PC-3 (cell line): ENCODE data around the gene ATP1A2. TPM values are rescaled to one million over a fixed set of nuclear protein-coding genes. Genes with fewer than 3 reads are reported as not detected.

Experiments used
- ATAC-seq: fragments of 200-7000 bp; cut with Tn5 transposase; 2 replicates; pipeline ENCODE4 v1.9.1; 2020; ENCODE audit warnings: mild to moderate bottlenecking, moderate library complexity
- BruUV-seq: library from RNA; stranded (reverse); fragments of 400-500 nt; replicated peaks from 2 replicates; lab custom pipeline; 2021; lab: Mats Ljungman, UMichigan
- CTCF ChIA-PET: fragments of 300-600 bp; sonication (Branson Sonifier 250); formaldehyde crosslinking; loops from one replicate; lab custom pipeline; 2022; ENCODE audit warnings: antibody characterized with exemption; lab: Charles Lee
- POLR2A ChIA-PET: fragments of 300-600 bp; sonication (Branson Sonifier 250); formaldehyde crosslinking; loops from one replicate; lab custom pipeline; 2022; ENCODE audit warnings: antibody characterized with exemption; ENCODE audit not compliant: unreplicated experiment; lab: Charles Lee
- DNase-seq: peaks from one replicate; pipeline ENCODE4 v3.0.0-alpha.2; 2015
- H2AFZ ChIP-seq: fragments of 300-600 bp; sonication (generic); 2 replicates; pipeline ENCODE4 v1.6.0; 2016; ENCODE audit warnings: antibody characterized with exemption, low read length
- H3F3A ChIP-seq: fragments of 300-600 bp; sonication (generic); one replicate; pipeline ENCODE4 v1.6.0; 2017; ENCODE audit warnings: antibody characterized with exemption, low read length, control low read depth, mild to moderate bottlenecking; ENCODE audit not compliant: unreplicated experiment
- H3K27ac ChIP-seq: fragments of 300-600 bp; sonication (generic); 2 replicates; pipeline ENCODE4 v1.5.1; 2016; ENCODE audit warnings: mild to moderate bottlenecking, low read length
- H3K27me3 ChIP-seq: fragments of 300-600 bp; sonication (generic); 2 replicates; pipeline ENCODE4 v1.6.1; 2016; ENCODE audit warnings: low read length, mixed read lengths
- H3K36me3 ChIP-seq: fragments of 300-600 bp; sonication (generic); 2 replicates; pipeline ENCODE4 v1.6.1; 2016; ENCODE audit warnings: low read depth, mixed run types, low read length, mixed read lengths
- H3K4me1 ChIP-seq: fragments of 300-600 bp; sonication (generic); 2 replicates; pipeline ENCODE4 v1.5.1; 2016; ENCODE audit warnings: low read length; ENCODE audit not compliant: insufficient read depth
- H3K4me2 ChIP-seq: fragments of 300-600 bp; sonication (generic); 2 replicates; pipeline ENCODE4 v1.6.0; 2016; ENCODE audit warnings: low read length
- H3K4me3 ChIP-seq: fragments of 300-600 bp; sonication (generic); 2 replicates; pipeline ENCODE4 v1.5.1; 2016; ENCODE audit warnings: mild to moderate bottlenecking, low read length, mixed read lengths
- H3K79me2 ChIP-seq: fragments of 300-600 bp; sonication (generic); 2 replicates; pipeline ENCODE4 v1.6.1; 2017; ENCODE audit warnings: low read length, mixed read lengths
- H3K9ac ChIP-seq: fragments of 300-600 bp; sonication (generic); 2 replicates; pipeline ENCODE4 v1.6.0; 2016; ENCODE audit warnings: mild to moderate bottlenecking, low read length
- H3K9me2 ChIP-seq: fragments of 300-600 bp; sonication (generic); replicated peaks from 2 replicates; pipeline ENCODE4 v1.6.1; 2016; ENCODE audit warnings: mixed run types, low read length, mixed read lengths
- H3K9me3 ChIP-seq: fragments of 300-600 bp; sonication (generic); 2 replicates; pipeline ENCODE4 v1.6.1; 2016; ENCODE audit warnings: low read length, mixed read lengths
- H4K20me1 ChIP-seq: fragments of 300-600 bp; sonication (generic); 2 replicates; pipeline ENCODE4 v1.6.1; 2016; ENCODE audit warnings: low read length, mixed read lengths
- EZH2 ChIP-seq: fragments of 300-600 bp; sonication (generic); IDR thresholded peaks from one replicate; pipeline ENCODE4 v1.6.1; 2017; ENCODE audit warnings: antibody characterized with exemption, mild to moderate bottlenecking, low read length; ENCODE audit not compliant: unreplicated experiment
- EZH2phosphoT487 ChIP-seq: fragments of 300-600 bp; sonication (generic); IDR thresholded peaks from 2 replicates; pipeline ENCODE4 v1.6.1; 2018; ENCODE audit warnings: mild to moderate bottlenecking, antibody characterized with exemption, low read length, borderline replicate concordance
- intact Hi-C: fragments of 100-400 bp; cut with micrococcal nuclease; formaldehyde crosslinking; loops from 2 replicates; pipeline ENCODE4 v1.9.0; 2023
- total RNA-seq: library from RNA; depleted of rRNA; stranded (reverse); fragments of >200 nt; gene quantifications from 2 replicates; pipeline ENCODE4 v1.2.3, GENCODE V29; 2014
- TF ChIP-seq, protein P1 (sequence below): fragments of 300-600 bp; sonication (generic); conservative IDR thresholded peaks from 2 replicates; pipeline ENCODE4 v1.5.1; 2017; ENCODE audit warnings: antibody characterized with exemption, low read depth, mild to moderate bottlenecking, low read length

ATP1A2 gene
- total RNA-seq, 1 experiment from 2014 or later = not detected

DNA sequence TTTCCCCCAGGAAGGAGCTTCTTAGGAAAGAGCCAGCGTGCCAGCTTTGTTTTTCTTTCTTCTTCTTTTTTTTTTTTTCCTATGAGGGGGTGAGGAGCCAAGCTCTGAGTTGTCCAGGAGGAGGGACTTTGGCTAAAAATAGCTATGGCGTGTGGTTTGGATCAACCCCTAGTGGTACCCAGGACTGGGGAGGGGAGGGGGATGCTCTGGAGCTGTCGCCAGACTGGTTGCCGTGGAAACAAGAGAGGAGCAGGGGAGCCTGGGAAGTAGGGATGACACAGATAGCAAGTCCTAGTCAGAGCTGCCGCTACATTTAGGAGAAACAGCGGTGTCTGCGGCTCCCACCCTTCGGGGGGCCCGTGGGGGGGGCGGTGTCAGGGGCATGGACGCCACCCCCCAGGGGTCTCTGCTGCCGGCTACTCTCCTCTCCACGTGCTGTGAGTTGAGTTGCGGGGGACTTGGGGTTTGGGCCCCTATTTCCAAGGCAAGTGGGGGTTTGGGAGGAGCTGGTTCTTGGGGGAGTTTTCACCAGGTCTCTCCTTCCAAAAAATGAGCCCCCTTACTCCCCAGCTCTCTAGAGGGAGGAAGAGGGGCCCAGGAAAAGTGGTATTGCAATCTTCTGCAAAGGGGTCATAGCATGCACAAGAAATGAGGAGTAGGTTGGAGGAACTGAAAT lies 34.2 kb upstream of the ATP1A2 start, which contains the start of gene KCNJ9:
Gene KCNJ9, plus strand, starts transcription at position 278 of the 676 bp plus-strand sequence. CDS start 2,493 bp downstream, outside the sequence.
- peaks cover 9% of the 10 kb centered on the region for H3K4me1 ChIP-seq
- DNase-seq (no peak), ATAC-seq (no peak)
- no peaks in the 10 kb centered on the region for H4K20me1 ChIP-seq
- H3K27me3 ChIP-seq = peaks cover 30% of the 10 kb centered on the region
- no peak within 1 kb of the TSS for H3K9ac ChIP-seq
- no peaks in the 10 kb centered on the region for H3F3A ChIP-seq
- H3K9me3 ChIP-seq = no peaks in the 10 kb centered on the region
- no peak within 1 kb of the TSS for H2AFZ ChIP-seq
- intact Hi-C loops = loop anchor here (5.0 kb wide), 2 partner anchors 144 to 949 kb away; no protein-coding TSS in a partner anchor
- H3K9me2 ChIP-seq = no peaks in the 10 kb centered on the region
- H3K4me3 ChIP-seq = no peak within 1 kb of the TSS
- ChIA-PET CTCF (no interaction called here), POLR2A (no interaction called here)
- BruUV-seq = no TSS peak
- no peaks in the 10 kb centered on the region for H3K79me2 ChIP-seq
- no peaks in the 10 kb centered on the region for H3K36me3 ChIP-seq
- no peak within 1 kb of the TSS for H3K27ac ChIP-seq
- TF ChIP-seq EZH2phosphoT487 (no peak), EZH2 (no peak)
- TF ChIP-seq, protein P1, sequence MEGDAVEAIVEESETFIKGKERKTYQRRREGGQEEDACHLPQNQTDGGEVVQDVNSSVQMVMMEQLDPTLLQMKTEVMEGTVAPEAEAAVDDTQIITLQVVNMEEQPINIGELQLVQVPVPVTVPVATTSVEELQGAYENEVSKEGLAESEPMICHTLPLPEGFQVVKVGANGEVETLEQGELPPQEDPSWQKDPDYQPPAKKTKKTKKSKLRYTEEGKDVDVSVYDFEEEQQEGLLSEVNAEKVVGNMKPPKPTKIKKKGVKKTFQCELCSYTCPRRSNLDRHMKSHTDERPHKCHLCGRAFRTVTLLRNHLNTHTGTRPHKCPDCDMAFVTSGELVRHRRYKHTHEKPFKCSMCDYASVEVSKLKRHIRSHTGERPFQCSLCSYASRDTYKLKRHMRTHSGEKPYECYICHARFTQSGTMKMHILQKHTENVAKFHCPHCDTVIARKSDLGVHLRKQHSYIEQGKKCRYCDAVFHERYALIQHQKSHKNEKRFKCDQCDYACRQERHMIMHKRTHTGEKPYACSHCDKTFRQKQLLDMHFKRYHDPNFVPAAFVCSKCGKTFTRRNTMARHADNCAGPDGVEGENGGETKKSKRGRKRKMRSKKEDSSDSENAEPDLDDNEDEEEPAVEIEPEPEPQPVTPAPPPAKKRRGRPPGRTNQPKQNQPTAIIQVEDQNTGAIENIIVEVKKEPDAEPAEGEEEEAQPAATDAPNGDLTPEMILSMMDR = no peak
- H3K4me2 ChIP-seq = no peak within 1 kb of the TSS

DNA sequence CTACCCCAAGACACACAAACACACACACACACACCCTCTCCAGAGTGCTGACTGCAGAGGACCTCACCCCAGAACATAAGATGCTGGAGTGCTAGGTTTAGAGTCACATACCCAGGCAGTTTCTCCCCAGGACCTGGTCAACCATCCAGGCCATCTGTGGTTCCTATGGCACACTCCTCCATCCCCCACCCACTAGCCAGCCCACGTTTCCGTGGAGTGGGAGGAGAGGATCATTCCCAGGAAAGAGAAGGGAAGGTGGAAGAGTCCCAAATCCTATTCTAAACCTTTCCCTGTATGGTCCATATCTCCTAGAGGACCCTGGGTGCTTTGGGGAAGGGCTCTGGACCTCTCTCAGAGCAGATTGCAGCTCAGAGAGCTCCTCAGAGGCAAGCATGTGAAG lies 33.1 kb upstream of the ATP1A2 start:
- H3K27me3 ChIP-seq = peaks cover 29% of the 10 kb centered on the region

More for the DNA sequence above, 33.1 kb upstream of the ATP1A2 start:
- H3F3A ChIP-seq = no peaks in the 10 kb centered on the region
- ChIA-PET CTCF (no interaction called here), POLR2A (no interaction called here)
- H4K20me1 ChIP-seq = no peaks in the 10 kb centered on the region
- ATAC-seq (no peak), DNase-seq (no peak)
- no peak overlapping the region for H2AFZ ChIP-seq
- no peak overlapping the region for H3K4me2 ChIP-seq
- no peak for TF ChIP-seq EZH2phosphoT487
- TF ChIP-seq, protein P1 = no peak
- TF ChIP-seq EZH2 = no peak
- H3K79me2 ChIP-seq = no peaks in the 10 kb centered on the region
- no peaks in the 10 kb centered on the region for H3K36me3 ChIP-seq
- H3K9me3 ChIP-seq = no peaks in the 10 kb centered on the region
- no peak overlapping the region for H3K27ac ChIP-seq
- no TSS peak for BruUV-seq
- intact Hi-C loops = loop anchor here (5.0 kb wide), 2 partner anchors 145 to 950 kb away; no protein-coding TSS in a partner anchor
- no peaks in the 10 kb centered on the region for H3K9me2 ChIP-seq
- no peak overlapping the region for H3K4me3 ChIP-seq
- peaks cover 9% of the 10 kb centered on the region for H3K4me1 ChIP-seq
- no peak overlapping the region for H3K9ac ChIP-seq
